Natural killer cell (primary cell): ENCODE measurements around the gene CNP. TPM values are rescaled to one million over a fixed set of nuclear protein-coding genes. Genes with fewer than 3 reads are reported as not detected.
A peak's percentile ranks its signal among the peaks of the same experiment; 100 is the strongest.

ENCODE experiments used
- ATAC-seq, 3 donors: fragments of 150-1000 bp in 2 of 3; fragments of 200-7000 bp in 1 of 3; cut with Tn5 transposase; 1 replicate in 1 of 3; 2 replicates in 2 of 3; pipeline ENCODE4 v1.10.0; 2021; ENCODE audit warnings: mild to moderate bottlenecking in 2 of 3, moderate library complexity in 2 of 3
- DNase-seq, 2 donors: peaks; one replicate each; pipeline versions ENCODE4 v3.0.0 to v3.0.0-alpha.2; 2013 to 2021; ENCODE audit warnings: mixed read lengths in 1 of 2
- H3K27ac ChIP-seq: one replicate; pipeline ENCODE4 v1.5.1; 2013; ENCODE audit warnings: mild to moderate bottlenecking, low read length
- H3K27me3 ChIP-seq: one replicate; pipeline ENCODE4 v1.6.1; 2013; ENCODE audit warnings: low read length; ENCODE audit not compliant: control insufficient read depth, insufficient read depth
- H3K36me3 ChIP-seq: one replicate; pipeline ENCODE4 v1.6.1; 2013; ENCODE audit warnings: low read length; ENCODE audit not compliant: control insufficient read depth, insufficient read depth
- H3K4me1 ChIP-seq: one replicate; pipeline ENCODE4 v1.6.1; 2013; ENCODE audit warnings: low read length; ENCODE audit not compliant: control insufficient read depth, insufficient read depth
- H3K4me3 ChIP-seq: one replicate; pipeline ENCODE4 v1.5.1; 2013; ENCODE audit warnings: low read length
- H3K9me3 ChIP-seq: one replicate; pipeline ENCODE4 v1.6.1; 2013; ENCODE audit warnings: low read length; ENCODE audit not compliant: control insufficient read depth, insufficient read depth
- H3K27ac Mint-ChIP-seq, 2 donors: one replicate each; pipeline ENCODE4 v1.8.0; 2022; ENCODE audit warnings: mild to moderate bottlenecking in 2 of 2, mixed read lengths in 2 of 2, moderate library complexity in 1 of 2
- H3K27me3 Mint-ChIP-seq, 2 donors: one replicate each; pipeline ENCODE4 v1.8.0; 2022; ENCODE audit warnings: low read depth in 2 of 2, mixed read lengths in 2 of 2
- H3K36me3 Mint-ChIP-seq: one replicate; pipeline ENCODE4 v1.8.0; 2022; ENCODE audit warnings: mixed read lengths
- H3K4me1 Mint-ChIP-seq, 2 donors: one replicate each; pipeline ENCODE4 v1.8.0; 2022; ENCODE audit warnings: mixed read lengths in 2 of 2
- H3K4me3 Mint-ChIP-seq: one replicate; pipeline ENCODE4 v1.8.0; 2022; ENCODE audit warnings: mild to moderate bottlenecking, moderate library complexity, mixed read lengths
- H3K9me3 Mint-ChIP-seq, 2 donors: one replicate each; pipeline ENCODE4 v1.8.0; 2022; ENCODE audit warnings: mixed read lengths in 2 of 2
- CTCF ChIP-seq: fragments of 200-600 bp; IDR thresholded peaks from one replicate; pipeline ENCODE4 v1.8.0; 2022; ENCODE audit warnings: antibody characterized with exemption
- WGBS: methylation state at CpG from one replicate; pipeline ENCODE4 v1.1.7; 2013; ENCODE audit warnings: missing lambda C conversion rate; ENCODE audit not compliant: insufficient coverage; 5-methylcytosine and 5-hydroxymethylcytosine counted together
- intact Hi-C: fragments of 100-400 bp; cut with micrococcal nuclease; formaldehyde crosslinking; loops from one replicate; pipeline ENCODE4 v1.14.2; 2022
- total RNA-seq, 4 donors: library from RNA; stranded (reverse); fragments of 120-200 nt in 1 of 4; gene quantifications; one replicate each; pipeline versions ENCODE4 v1.2.3 to v1.2.4, GENCODE V29; 2013 to 2022

Gene CNP
- total RNA-seq, 3 donors from 2014 or later (not counting 1 experiment from before 2014, with no cell fraction given), result 32.4 to 44.8 (median 38.2) TPM

GRCh38 chr17:41986634-41987033 lies 20.0 kb downstream of the CNP start:
- no peaks in the 10 kb centered on the region for H3K27me3 Mint-ChIP-seq
- peak overlapping the region in 1 of 2 donors; percentile 59 for H3K27ac Mint-ChIP-seq
- DNase-seq, result no peak
- Histone ChIP-seq H3K27me3 (no peaks in the 10 kb centered on the region), H3K36me3 (peaks cover 80% of the 10 kb centered on the region), H3K4me1 (no peaks in the 10 kb centered on the region), H3K27ac (no peak overlapping the region), H3K4me3 (no peak overlapping the region), H3K9me3 (no peaks in the 10 kb centered on the region)
- H3K36me3 Mint-ChIP-seq, result peaks cover 40% of the 10 kb centered on the region
- no peaks in the 10 kb centered on the region for H3K9me3 Mint-ChIP-seq
- intact Hi-C loops, result no loop called here
- peaks cover 0 to 3% of the 10 kb centered on the region in 2 donors for H3K4me1 Mint-ChIP-seq
- no CpG with 5 or more reads among the region's 1 CpG for WGBS
- no peak overlapping the region for H3K4me3 Mint-ChIP-seq
- no peak for ATAC-seq
- no peak for TF ChIP-seq CTCF

DNA sequence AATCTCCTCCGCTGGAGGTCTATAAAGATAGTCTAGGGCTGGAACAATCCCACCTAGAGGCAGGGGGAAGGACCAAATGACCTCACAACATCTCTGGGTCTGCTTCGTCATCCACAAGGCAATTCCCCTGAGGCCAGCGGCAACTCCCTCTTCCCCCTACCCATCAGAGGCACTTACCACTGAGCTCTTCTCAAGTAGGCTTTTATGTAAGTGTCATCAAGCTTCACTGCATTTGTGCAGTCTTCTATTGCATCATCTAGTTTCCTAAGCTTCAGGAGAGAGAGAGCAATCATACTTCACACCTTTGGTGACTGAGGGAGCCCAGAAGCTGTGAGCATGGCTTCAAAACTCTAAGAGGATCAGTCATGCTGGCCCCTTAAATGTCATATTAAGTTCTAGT lies 21.0 kb downstream of the CNP start:
- Mint-ChIP-seq H3K27ac (peak overlapping the region in 1 of 2 donors; percentile 59), H3K4me1 (peaks cover 0 to 3% of the 10 kb centered on the region in 2 donors), H3K4me3 (no peak overlapping the region), H3K36me3 (peaks cover 33% of the 10 kb centered on the region), H3K27me3 (no peaks in the 10 kb centered on the region), H3K9me3 (no peaks in the 10 kb centered on the region)
- Histone ChIP-seq H3K27ac (no peak overlapping the region), H3K4me1 (no peaks in the 10 kb centered on the region), H3K27me3 (no peaks in the 10 kb centered on the region), H3K9me3 (no peaks in the 10 kb centered on the region), H3K4me3 (no peak overlapping the region), H3K36me3 (peaks cover 76% of the 10 kb centered on the region)
- TF ChIP-seq CTCF, result no peak
- ATAC-seq (peak in 2 of 3 donors; percentile 15 to 21), DNase-seq (no peak)
- WGBS, result 89% methylated on average over 3 of the region's 3 CpGs
- intact Hi-C loops, result no loop called here

- Mint-ChIP-seq H3K36me3 (peaks cover 33% of the 10 kb centered on the region), H3K4me3 (no peak overlapping the region), H3K27me3 (no peaks in the 10 kb centered on the region), H3K27ac (peak overlapping the region; percentile 10 to 45), H3K9me3 (no peaks in the 10 kb centered on the region), H3K4me1 (peaks cover 0 to 3% of the 10 kb centered on the region in 2 donors)
- whole genome bisulfite sequencing, result no CpG with 5 or more reads among the region's 2 CpGs
- no peak for ATAC-seq
- H3K36me3 ChIP-seq, result peaks cover 79% of the 10 kb centered on the region
- TF ChIP-seq CTCF, result no peak
- no peak for DNase-seq
- no peak overlapping the region for H3K27ac ChIP-seq
- H3K27me3 ChIP-seq, result no peaks in the 10 kb centered on the region
- no peaks in the 10 kb centered on the region for H3K4me1 ChIP-seq
- H3K4me3 ChIP-seq, result no peak overlapping the region
- intact Hi-C loops, result no loop called here
- no peaks in the 10 kb centered on the region for H3K9me3 ChIP-seq
Measured at GRCh38 chr17:41988418-41988817, 21.8 kb downstream of the CNP start.

DNA sequence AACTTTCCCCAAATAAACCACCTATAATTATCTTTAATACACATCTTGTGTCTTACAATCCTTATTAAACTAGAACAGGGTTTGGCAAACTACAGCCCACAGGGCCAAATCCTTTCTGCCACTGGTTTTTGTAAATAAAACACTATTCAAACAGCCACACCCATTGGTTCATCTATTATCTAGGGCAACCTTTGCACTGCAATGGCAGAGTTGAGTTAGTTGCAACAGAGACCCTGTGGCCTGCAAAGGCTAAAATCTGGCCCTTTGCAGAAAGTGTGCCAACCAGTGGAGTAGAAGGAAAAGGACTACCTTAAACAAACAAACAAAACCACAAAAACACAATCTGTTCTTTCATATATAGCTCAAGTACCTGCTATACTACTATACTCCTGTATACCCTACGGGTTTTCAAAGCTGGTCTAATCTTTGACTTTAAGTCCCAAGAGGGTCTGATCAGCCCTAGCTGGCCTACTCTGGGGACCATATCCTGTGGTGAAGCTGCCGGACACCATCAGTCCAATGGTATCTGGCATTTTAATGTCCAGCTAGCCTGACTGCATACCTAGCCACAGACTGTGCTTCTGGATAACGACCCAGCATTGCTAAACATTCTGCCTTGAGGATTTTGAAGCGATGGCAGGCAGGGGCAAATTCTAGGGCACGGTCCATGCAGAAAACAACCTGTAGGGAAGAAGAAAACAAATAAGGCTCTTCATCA lies 23.3 kb downstream of the CNP start:
- H3K9me3 ChIP-seq, result no peaks in the 10 kb centered on the region
- WGBS, result 90% methylated on average over 5 of the region's 5 CpGs
- ATAC-seq (no peak), DNase-seq (no peak)
- Mint-ChIP-seq H3K4me1 (peaks cover 0 to 3% of the 10 kb centered on the region in 2 donors), H3K9me3 (no peaks in the 10 kb centered on the region), H3K27me3 (no peaks in the 10 kb centered on the region), H3K36me3 (peaks cover 33% of the 10 kb centered on the region), H3K27ac (no peak overlapping the region), H3K4me3 (no peak overlapping the region)
- TF ChIP-seq CTCF, result no peak
- peaks cover 81% of the 10 kb centered on the region for H3K36me3 ChIP-seq
- H3K27ac ChIP-seq, result no peak overlapping the region
- H3K27me3 ChIP-seq, result no peaks in the 10 kb centered on the region
- no peaks in the 10 kb centered on the region for H3K4me1 ChIP-seq
- intact Hi-C loops, result no loop called here
- no peak overlapping the region for H3K4me3 ChIP-seq
